HG03558 (cell line): ENCODE results near the gene FIG4.
"Not testable (repeated sequence)": the region's sequence is repeated elsewhere in the genome, so short reads cannot be mapped to it uniquely, and the experiment has no call there.

ENCODE experiments used
- ATAC-seq: cut with Tn5 transposase; IDR thresholded peaks from one replicate; pipeline ENCODE4 v1.9.1; 2021; ENCODE audit warnings: moderate number of reproducible peaks; ENCODE audit not compliant: unreplicated experiment; ENCODE audit errors: extremely low read depth

FIG4 gene

GRCh38 chr6:109791301-109791700 lies 100.2 kb downstream of the FIG4 start:
- no peak for ATAC-seq

- no peak for ATAC-seq
Observed at GRCh38 chr6:109793021-109793420, 101.9 kb downstream of the FIG4 start.

GRCh38 chr6:109793792-109794191 lies 102.7 kb downstream of the FIG4 start:
- ATAC-seq: no peak

- ATAC-seq: no peak
Observed at GRCh38 chr6:109794201-109794923, 103.3 kb downstream of the FIG4 start.

- ATAC-seq: no peak
Observed at GRCh38 chr6:109795994-109796555, 105.0 kb downstream of the FIG4 start.

DNA sequence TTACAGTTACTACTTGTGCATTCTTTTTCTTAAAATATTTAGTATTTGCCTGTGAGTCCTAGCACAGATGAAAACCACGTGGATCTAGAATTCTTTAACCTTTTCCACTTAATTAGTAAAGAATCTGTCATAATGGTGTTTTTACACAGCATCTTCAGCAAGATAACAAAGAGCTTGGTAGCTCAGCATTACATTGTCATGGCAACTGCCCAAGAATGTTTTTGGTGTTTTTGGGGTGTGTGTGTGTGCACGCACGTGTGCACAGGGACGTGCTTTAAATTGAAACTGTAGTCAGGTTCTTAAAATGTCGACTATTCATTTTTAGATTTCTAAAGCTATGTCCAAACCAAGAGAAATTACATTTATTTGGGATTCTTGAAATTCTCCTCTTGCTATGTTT lies 108.0 kb downstream of the FIG4 start:
- no peak for ATAC-seq

GRCh38 chr6:109799664-109800063 lies 108.6 kb downstream of the FIG4 start:
- no peak for ATAC-seq

DNA sequence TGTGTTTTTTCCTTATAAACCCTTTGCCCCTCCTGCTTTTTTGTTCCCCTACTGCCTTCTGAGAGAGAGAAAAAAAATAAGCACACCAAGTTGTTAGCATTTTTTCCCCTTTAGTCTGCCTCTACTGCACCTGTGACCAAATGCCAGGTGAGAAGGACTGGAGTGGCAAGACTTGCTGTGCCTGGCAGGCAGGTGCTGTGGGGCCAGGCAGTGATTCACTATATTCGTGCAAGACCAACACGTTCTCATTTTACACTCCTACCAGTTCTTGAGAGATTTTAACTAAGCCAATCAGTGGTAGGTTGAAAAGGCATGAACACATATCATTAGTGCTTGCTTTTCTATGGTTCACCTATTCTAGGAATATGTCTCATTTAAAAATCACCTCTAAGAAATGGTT lies 109.7 kb downstream of the FIG4 start:
- no peak for ATAC-seq

DNA sequence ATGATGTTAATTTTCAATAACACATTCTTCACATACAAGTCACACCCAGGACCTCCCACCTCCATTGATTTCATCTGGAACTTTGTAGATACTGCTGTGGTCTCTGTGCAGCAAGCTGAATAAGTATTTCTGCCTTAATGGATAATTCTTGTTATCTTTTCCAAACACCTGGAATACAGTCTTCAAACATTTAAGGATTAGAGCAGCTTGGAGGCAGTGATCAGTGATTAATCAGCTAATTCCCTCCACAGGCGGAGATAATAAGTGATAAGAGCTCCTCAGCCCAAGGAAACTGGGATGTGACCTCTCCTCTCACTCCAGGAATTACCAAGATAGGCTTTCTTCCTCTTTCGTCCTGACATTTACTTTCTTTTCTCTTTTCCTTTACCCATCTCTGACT lies 110.7 kb downstream of the FIG4 start:
- no peak for ATAC-seq

DNA sequence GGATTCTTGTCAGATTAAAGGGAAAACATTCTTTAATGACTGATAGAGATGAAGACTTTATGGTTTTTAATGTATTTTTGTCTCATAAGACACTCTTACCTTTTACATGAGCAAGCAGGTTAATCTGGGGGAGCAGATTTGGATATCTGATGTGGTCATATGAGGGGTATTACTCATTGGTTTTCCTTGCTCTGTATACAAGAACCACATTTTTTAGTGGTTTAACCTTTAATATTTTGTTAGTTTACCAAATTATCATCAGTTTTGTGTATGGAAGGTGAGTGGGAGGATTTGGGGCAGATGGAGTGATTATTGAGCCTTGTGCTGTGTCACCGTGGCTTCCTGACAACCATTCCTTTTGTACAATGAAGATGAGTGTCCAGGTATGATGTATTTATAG lies 112.9 kb downstream of the FIG4 start:
- no peak for ATAC-seq

DNA sequence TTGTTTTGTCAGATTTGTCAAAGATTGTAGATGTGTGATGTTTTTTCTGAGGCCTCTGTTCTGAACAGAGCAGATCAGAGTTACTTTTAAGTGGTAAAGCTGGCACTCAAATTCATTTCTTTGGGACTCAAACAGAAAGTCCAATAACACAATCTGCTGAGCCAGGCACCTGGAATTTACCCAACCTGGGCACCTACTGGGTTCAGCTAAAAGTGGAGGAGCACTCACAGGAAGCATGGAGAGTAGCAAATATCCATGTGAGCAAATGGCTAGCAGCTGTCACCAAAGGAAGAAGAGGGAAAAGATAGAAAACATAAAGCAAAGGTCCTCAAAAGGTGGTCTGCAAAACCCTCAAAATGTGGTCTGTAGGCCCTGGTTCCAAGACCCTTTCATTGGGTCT lies 116.8 kb downstream of the FIG4 start:
- ATAC-seq: no peak

- no peak for ATAC-seq
Observed at GRCh38 chr6:109808837-109809236, 117.7 kb downstream of the FIG4 start.

DNA sequence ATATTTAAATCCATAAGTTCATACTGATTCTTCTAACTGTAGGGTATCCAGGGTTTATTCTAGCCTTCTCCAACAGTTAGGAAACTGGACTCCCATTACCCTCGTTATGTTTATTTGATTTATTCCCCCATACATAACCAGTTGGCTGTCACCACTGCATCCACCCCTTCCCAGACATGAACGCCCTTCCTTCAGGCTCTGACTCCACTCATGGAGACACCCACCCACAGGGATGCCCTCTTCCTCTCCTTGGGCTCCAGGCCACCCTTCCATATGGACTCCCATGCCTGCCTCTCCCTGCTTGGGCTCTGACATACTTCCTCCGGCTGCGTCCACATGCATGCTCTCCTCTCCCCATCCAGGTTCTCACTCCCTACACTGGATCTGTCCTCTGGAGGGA lies 124.0 kb downstream of the FIG4 start:
- ATAC-seq: no peak

DNA sequence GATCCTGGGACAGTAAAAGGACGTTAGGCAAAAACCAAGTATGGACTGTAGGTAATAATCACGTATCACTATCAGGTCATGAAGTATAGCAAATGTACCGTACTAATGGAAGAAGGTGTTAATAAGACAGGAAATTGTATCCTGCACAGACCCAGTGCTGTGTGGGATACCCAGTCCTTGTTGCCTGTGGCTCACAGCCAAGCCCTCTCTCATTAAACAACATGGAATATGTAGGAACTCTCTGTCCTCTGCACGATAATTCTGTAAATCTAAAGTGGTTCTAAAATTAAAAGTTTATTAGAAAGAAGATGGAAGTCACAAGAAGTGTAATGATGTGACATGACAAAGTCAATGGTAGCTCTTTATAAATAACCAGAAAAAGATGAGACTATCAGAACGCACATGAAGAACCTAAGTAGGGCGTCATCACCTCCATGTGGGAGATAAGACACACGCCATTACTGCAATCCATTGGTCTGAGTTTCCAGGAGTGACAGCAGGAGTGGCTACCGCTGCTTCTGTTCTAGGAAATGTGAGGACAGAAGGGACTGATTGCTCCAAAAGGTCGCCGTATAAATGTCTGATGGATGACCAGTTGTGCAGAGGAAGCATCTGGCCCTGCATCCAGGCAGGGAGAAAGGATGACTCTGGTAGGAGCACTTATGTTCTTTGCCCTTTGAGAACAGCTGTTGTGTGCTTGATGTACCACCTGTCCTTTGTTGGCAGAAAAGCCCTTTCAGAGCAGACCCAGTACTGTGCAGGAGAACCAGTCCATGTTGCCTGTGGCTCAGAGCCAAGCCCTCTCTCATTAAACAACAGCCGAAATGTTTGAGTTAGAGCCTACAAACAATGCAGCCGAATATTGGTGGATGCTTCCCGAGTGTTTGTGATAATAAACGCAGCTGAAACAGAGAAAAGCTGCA lies 125.6 kb downstream of the FIG4 start:
- no peak for ATAC-seq

DNA sequence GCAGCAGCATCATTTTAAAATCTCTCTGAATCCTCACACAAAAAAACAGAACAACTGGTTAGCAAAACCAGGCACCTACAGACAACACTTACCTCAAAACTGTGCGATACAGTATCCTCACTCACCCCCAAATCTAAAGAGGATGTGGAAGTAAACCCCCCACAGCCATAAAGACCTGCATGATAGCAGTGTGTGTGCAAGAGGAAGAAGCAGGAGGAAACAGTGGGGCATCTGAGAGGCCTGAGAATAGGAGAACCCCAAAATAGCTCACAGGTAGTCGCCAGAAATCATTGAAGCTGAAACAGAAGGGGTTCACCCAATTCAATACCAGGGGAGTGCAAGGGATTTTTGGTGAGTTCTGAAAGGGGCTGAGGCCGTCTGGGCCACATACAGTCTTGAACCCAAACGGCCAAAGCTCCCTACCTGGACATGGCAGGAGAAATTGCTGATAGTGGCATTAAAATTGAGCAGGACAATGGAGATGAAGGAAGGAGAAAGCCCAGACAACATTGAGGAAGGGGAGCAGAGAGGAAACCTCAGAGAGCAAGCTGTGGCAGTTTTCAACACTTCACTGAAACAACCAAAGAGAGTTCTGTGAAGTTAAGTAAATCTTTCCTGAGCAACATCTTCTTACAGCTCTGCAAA lies 129.7 kb downstream of the FIG4 start:
- ATAC-seq: no peak

GRCh38 chr6:109821428-109821827 lies 130.3 kb downstream of the FIG4 start:
- ATAC-seq: no peak

GRCh38 chr6:109824105-109824504 lies 133.0 kb downstream of the FIG4 start:
- no peak for ATAC-seq

DNA sequence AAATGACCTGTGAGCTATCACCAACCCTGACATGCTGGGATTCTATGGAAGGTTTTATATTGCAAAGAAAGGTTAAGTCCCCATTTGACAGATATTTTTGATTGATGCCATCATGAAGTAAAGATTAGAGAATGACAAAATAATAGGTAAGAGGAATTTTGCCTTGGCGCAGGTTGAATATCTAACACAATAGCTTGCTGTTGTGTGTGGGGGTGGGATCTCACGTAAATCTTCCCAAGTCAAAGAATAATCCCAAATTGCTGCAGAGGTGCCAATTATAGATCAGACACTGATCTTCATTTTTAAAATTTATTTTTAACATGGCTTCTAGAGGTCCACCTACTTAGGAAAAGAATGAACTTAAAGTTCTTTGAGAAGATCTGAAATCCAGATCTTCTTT lies 135.5 kb downstream of the FIG4 start:
- ATAC-seq: no peak

- not testable (repeated sequence) for ATAC-seq
Observed at GRCh38 chr6:109831352-109831751, 140.3 kb downstream of the FIG4 start.

GRCh38 chr6:109834131-109834530 lies 143.0 kb downstream of the FIG4 start:
- ATAC-seq: no peak
